ENCODE measurements around the gene CHST12. TPM values are rescaled to one million over a fixed set of nuclear protein-coding genes. Genes with fewer than 3 reads are reported as not detected.

The CHST12 gene
- total RNA-seq, 2 donors from 2014 or later: 4.7 to 11.2 TPM

GRCh38 chr7:2403718-2404648 lies 572 bp downstream of the CHST12 start:
- peak overlapping the region; percentile 18 to 90 for H3K4me3 ChIP-seq
- intact Hi-C loops (cut with DNase I): no loop called here
- DNase-seq (peak; percentile 44 to 57 (median 56)), ATAC-seq (peak; percentile 36)
- H3K27me3 ChIP-seq: no peaks in the 10 kb centered on the region
- no peaks in the 10 kb centered on the region for H3K9me3 ChIP-seq
- H3K4me1 ChIP-seq: peaks cover 37% of the 10 kb centered on the region
- TF ChIP-seq CTCF (IDR thresholded peaks at IDR 0.05) (peak in 5 of 7 experiments; percentile 2 to 36 (median 32)), POLR2A (IDR thresholded peaks at IDR 0.05) (peak in 1 of 3 donors; percentile 5)
- WGBS, 2 donors: 0 to 1% methylated on average over 3 to 50 of the region's 71 CpGs
- no peaks in the 10 kb centered on the region for H3K36me3 ChIP-seq (replicated peaks in 1 of 2; ENCODE audit: insufficient read depth in 1 of 2, low read depth in 2 of 2)
- peak overlapping the region in 3 of 4 donors; percentile 16 to 73 (median 60) for H3K27ac ChIP-seq

GRCh38 chr7:2404714-2405119 lies 1.3 kb downstream of the CHST12 start:
- Histone ChIP-seq H3K4me1 (peaks cover 33% of the 10 kb centered on the region), H3K27me3 (no peaks in the 10 kb centered on the region), H3K27ac (no peak overlapping the region), H3K36me3 (replicated peaks in 1 of 2; ENCODE audit: insufficient read depth in 1 of 2, low read depth in 2 of 2) (no peaks in the 10 kb centered on the region), H3K4me3 (peak overlapping the region in 1 of 2 donors; percentile 90), H3K9me3 (no peaks in the 10 kb centered on the region)
- ATAC-seq (no peak), DNase-seq (no peak)
- WGBS, 2 donors: 46 to 69% methylated on average over 12 of the region's 12 CpGs
- TF ChIP-seq POLR2A (IDR thresholded peaks at IDR 0.05): no peak
- intact Hi-C loops (cut with DNase I): no loop called here

- H3K36me3 ChIP-seq (replicated peaks in 1 of 2; ENCODE audit: insufficient read depth in 1 of 2, low read depth in 2 of 2): no peaks in the 10 kb centered on the region
- H3K4me1 ChIP-seq: peaks cover 28% of the 10 kb centered on the region
- no peaks in the 10 kb centered on the region for H3K9me3 ChIP-seq
- H3K27me3 ChIP-seq: no peaks in the 10 kb centered on the region
- TF ChIP-seq CTCF (IDR thresholded peaks at IDR 0.05) (no peak), POLR2A (IDR thresholded peaks at IDR 0.05) (no peak)
- H3K27ac ChIP-seq: no peak overlapping the region
- WGBS, 2 donors: 78 to 99% methylated on average over 10 of the region's 10 CpGs
- intact Hi-C loops (cut with DNase I): no loop called here
- ATAC-seq (no peak), DNase-seq (no peak)
- H3K4me3 ChIP-seq: no peak overlapping the region
Observed at GRCh38 chr7:2405201-2405600, 1.8 kb downstream of the CHST12 start.

GRCh38 chr7:2405601-2406345 lies 2.4 kb downstream of the CHST12 start:
- TF ChIP-seq CTCF (IDR thresholded peaks at IDR 0.05) (no peak), POLR2A (IDR thresholded peaks at IDR 0.05) (no peak)
- H3K27ac ChIP-seq: no peak overlapping the region

More at GRCh38 chr7:2405601-2406345, 2.4 kb downstream of the CHST12 start:
- DNase-seq: no peak
- 76 to 82% methylated on average over 21 of the region's 21 CpGs for WGBS, 2 donors
- no peak overlapping the region for H3K4me3 ChIP-seq
- intact Hi-C loops (cut with DNase I): no loop called here
- H3K27me3 ChIP-seq: no peaks in the 10 kb centered on the region
- ATAC-seq: no peak
- no peaks in the 10 kb centered on the region for H3K36me3 ChIP-seq (replicated peaks in 1 of 2; ENCODE audit: insufficient read depth in 1 of 2, low read depth in 2 of 2)
- H3K9me3 ChIP-seq: no peaks in the 10 kb centered on the region
- H3K4me1 ChIP-seq: peaks cover 26% of the 10 kb centered on the region
